ENCODE results near the gene CPN1.

DNA sequence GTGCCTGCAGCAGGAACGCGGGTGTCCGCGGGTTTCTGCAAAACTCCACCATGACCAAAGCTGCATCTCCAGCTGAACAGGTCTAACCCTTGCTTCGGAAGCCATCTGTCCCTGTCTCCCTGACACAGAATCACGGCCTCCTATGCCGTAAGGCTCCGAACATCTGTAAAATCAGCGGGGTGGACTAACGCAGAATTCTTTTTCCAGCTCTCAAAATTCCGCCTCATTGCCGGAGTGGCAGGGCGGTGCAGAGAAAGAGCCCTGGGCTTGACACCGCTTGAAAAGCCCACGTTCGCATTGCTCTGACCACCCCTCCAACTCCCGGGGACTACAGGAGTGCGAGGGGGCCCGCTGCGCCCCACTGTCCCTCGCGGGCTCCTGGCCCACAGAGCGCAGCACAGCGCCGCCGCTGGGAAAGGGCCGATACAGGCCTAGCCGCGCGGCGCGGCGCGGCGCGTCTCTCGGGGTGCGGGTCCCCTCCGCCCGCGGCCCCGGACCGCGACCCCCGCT, 72.3 kb downstream of the CPN1 start:
- TF ChIP-seq EZH2 (IDR thresholded peaks at IDR 0.05; ENCODE audit: low read length): no peak
- TF ChIP-seq, protein P1, sequence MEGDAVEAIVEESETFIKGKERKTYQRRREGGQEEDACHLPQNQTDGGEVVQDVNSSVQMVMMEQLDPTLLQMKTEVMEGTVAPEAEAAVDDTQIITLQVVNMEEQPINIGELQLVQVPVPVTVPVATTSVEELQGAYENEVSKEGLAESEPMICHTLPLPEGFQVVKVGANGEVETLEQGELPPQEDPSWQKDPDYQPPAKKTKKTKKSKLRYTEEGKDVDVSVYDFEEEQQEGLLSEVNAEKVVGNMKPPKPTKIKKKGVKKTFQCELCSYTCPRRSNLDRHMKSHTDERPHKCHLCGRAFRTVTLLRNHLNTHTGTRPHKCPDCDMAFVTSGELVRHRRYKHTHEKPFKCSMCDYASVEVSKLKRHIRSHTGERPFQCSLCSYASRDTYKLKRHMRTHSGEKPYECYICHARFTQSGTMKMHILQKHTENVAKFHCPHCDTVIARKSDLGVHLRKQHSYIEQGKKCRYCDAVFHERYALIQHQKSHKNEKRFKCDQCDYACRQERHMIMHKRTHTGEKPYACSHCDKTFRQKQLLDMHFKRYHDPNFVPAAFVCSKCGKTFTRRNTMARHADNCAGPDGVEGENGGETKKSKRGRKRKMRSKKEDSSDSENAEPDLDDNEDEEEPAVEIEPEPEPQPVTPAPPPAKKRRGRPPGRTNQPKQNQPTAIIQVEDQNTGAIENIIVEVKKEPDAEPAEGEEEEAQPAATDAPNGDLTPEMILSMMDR (optimal IDR thresholded peaks at IDR 0.05 in 1 of 3, IDR thresholded peaks at IDR 0.05 in 1 of 3, conservative IDR thresholded peaks at IDR 0.05 in 1 of 3; ENCODE audit: extremely low read depth in 1 of 3, insufficient read depth in 2 of 3, low read length in 3 of 3): peak; percentile 20 to 73 (median 65)

Measured in keratinocyte (primary cell).